HL-60 (cell line): Measurements from ENCODE around the gene ZNF320.

ENCODE experiments used
- DNase-seq, 2 experiments: peaks; one replicate each; pipeline ENCODE4 v3.0.0-alpha.2; 2010 to 2020; ENCODE audit warnings: low read depth in 1 of 2, low spot score in 1 of 2
- H3K27ac ChIP-seq: fragments of 250-450 bp; sonication (Bioruptor Pico); replicated peaks from 2 replicates; pipeline ENCODE4 v1.5.1; 2020; ENCODE audit warnings: mild to moderate bottlenecking, moderate library complexity
- H3K27me3 ChIP-seq: fragments of 250-450 bp; sonication (Bioruptor Pico); 2 replicates; pipeline ENCODE4 v1.5.1; 2021; ENCODE audit warnings: mild to moderate bottlenecking, moderate library complexity; ENCODE audit not compliant: insufficient read depth, poor library complexity, severe bottlenecking
- H3K4me3 ChIP-seq: replicated peaks from 2 replicates; pipeline ENCODE4 v1.5.1; 2011; ENCODE audit warnings: mild to moderate bottlenecking, control low read depth, low read length; ENCODE audit not compliant: insufficient read depth
- CTCF ChIP-seq: IDR thresholded peaks from one replicate; pipeline ENCODE4 v1.5.1; 2011; ENCODE audit warnings: low read length, control low read depth, inconsistent platforms; ENCODE audit not compliant: insufficient read depth
- GABPA ChIP-seq: IDR thresholded peaks from 2 replicates; pipeline ENCODE4 v1.6.1; 2012; ENCODE audit warnings: low read depth
- POLR2AphosphoS5 ChIP-seq: IDR thresholded peaks from 2 replicates; pipeline ENCODE4 v1.6.1; 2012; ENCODE audit warnings: low read depth
- SPI1 ChIP-seq: IDR thresholded peaks from 2 replicates; pipeline ENCODE4 v1.6.1; 2012; ENCODE audit warnings: low read depth, mild to moderate bottlenecking, borderline replicate concordance
- TF ChIP-seq, protein P1 (sequence below): IDR thresholded peaks from 2 replicates; pipeline ENCODE4 v1.6.1; 2012; ENCODE audit warnings: low read depth; ENCODE audit not compliant: insufficient replicate concordance

Gene ZNF320

GRCh38 chr19:52898101-52898500 is 666 bp upstream of the ZNF320 start:
- TF ChIP-seq SPI1 (no peak), GABPA (no peak), CTCF (no peak), POLR2AphosphoS5 (no peak)
- TF ChIP-seq, protein P1, sequence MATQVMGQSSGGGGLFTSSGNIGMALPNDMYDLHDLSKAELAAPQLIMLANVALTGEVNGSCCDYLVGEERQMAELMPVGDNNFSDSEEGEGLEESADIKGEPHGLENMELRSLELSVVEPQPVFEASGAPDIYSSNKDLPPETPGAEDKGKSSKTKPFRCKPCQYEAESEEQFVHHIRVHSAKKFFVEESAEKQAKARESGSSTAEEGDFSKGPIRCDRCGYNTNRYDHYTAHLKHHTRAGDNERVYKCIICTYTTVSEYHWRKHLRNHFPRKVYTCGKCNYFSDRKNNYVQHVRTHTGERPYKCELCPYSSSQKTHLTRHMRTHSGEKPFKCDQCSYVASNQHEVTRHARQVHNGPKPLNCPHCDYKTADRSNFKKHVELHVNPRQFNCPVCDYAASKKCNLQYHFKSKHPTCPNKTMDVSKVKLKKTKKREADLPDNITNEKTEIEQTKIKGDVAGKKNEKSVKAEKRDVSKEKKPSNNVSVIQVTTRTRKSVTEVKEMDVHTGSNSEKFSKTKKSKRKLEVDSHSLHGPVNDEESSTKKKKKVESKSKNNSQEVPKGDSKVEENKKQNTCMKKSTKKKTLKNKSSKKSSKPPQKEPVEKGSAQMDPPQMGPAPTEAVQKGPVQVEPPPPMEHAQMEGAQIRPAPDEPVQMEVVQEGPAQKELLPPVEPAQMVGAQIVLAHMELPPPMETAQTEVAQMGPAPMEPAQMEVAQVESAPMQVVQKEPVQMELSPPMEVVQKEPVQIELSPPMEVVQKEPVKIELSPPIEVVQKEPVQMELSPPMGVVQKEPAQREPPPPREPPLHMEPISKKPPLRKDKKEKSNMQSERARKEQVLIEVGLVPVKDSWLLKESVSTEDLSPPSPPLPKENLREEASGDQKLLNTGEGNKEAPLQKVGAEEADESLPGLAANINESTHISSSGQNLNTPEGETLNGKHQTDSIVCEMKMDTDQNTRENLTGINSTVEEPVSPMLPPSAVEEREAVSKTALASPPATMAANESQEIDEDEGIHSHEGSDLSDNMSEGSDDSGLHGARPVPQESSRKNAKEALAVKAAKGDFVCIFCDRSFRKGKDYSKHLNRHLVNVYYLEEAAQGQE = no peak
- Histone ChIP-seq H3K4me3 (no peak overlapping the region), H3K27me3 (no peaks in the 10 kb centered on the region), H3K27ac (no peak overlapping the region)
- DNase-seq = no peak

GRCh38 chr19:52896431-52897137 is 851 bp downstream of the ZNF320 start:
- Histone ChIP-seq H3K4me3 (no peak overlapping the region), H3K27me3 (no peaks in the 10 kb centered on the region), H3K27ac (peak overlapping the region; percentile 73)
- no peak for DNase-seq
- TF ChIP-seq GABPA = no peak
- TF ChIP-seq, protein P1 = no peak
- no peak for TF ChIP-seq POLR2AphosphoS5
- TF ChIP-seq CTCF = no peak
- TF ChIP-seq SPI1 = no peak

DNA sequence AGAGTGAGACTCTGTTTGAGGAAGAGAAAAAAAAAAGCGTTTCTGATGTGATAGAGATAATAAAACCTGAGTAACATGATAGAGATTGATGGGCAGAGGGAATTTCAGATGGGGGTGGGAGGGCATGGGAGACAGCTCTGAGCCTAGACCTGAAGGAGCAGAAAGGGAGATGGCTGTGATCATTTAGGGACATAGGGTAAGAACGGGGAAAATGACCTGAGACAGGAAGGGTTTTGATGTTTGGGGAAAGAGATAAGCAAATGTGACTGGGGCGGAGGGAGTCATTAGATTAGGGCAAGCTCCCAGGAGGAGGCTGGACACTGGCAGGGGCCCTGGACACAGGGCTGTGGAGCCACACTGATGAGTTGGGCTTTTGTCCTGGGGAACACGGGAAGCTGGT is 6.1 kb downstream of the ZNF320 start:
- no peak overlapping the region for H3K27ac ChIP-seq
- H3K27me3 ChIP-seq = no peaks in the 10 kb centered on the region
- DNase-seq = no peak
- TF ChIP-seq SPI1 = no peak
- H3K4me3 ChIP-seq = no peak overlapping the region

DNA sequence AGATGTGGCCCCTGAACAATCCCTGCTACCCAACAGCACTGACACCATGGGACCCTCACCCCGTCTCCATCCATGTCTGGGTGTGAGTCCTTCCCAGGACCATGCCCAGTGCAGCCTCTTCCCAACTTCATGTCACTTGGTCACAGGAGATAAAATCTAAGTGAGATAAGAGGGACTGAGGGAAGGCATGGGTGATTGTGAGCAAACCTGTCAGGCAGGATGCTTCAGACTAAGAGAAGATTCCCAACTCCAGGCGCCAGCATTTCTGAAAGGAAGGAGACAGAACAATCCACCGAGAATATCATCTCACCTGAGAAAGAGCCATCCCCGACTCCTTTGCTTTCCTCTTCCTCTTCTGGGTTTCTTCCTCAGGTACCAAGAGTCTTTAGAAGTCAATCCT is 7.5 kb downstream of the ZNF320 start:
- TF ChIP-seq GABPA = no peak
- no peak for TF ChIP-seq CTCF
- no peak for TF ChIP-seq POLR2AphosphoS5
- TF ChIP-seq SPI1 = no peak
- TF ChIP-seq, protein P1 = no peak

More for the DNA sequence above, 7.5 kb downstream of the ZNF320 start:
- no peak for DNase-seq
- Histone ChIP-seq H3K4me3 (no peak overlapping the region), H3K27ac (no peak overlapping the region), H3K27me3 (no peaks in the 10 kb centered on the region)
